Smooth muscle cell (in vitro differentiated cells): ENCODE data around the gene MVB12B. TPM values are rescaled to one million over a fixed set of nuclear protein-coding genes. Genes with fewer than 3 reads are reported as not detected.

Experiments used
- DNase-seq: peaks from one replicate; lab custom pipeline; 2025; ENCODE audit not compliant: unreplicated experiment; lab: John Stamatoyannopoulos, UW
- H2AFZ ChIP-seq: fragments of 200-600 bp; sonication (generic); 2 replicates; pipeline ENCODE4 v1.6.0; 2016; ENCODE audit warnings: antibody characterized with exemption, low read depth, mild to moderate bottlenecking
- H3F3A ChIP-seq: fragments of 200-600 bp; sonication (generic); 2 replicates; pipeline ENCODE4 v1.6.0; 2017; ENCODE audit warnings: antibody characterized with exemption, low read depth
- H3K27ac ChIP-seq: fragments of 200-600 bp; sonication (generic); 2 replicates; pipeline ENCODE4 v1.5.1; 2016; ENCODE audit warnings: low read depth, mild to moderate bottlenecking
- H3K27me3 ChIP-seq: fragments of 200-600 bp; sonication (generic); 2 replicates; pipeline ENCODE4 v1.6.1; 2016; ENCODE audit warnings: low read depth, mild to moderate bottlenecking
- H3K36me3 ChIP-seq: fragments of 200-600 bp; sonication (generic); 2 replicates; pipeline ENCODE4 v1.5.1; 2016; ENCODE audit warnings: low read depth
- H3K4me1 ChIP-seq: fragments of 200-600 bp; sonication (generic); 2 replicates; pipeline ENCODE4 v1.5.1; 2016; ENCODE audit warnings: low read depth
- H3K4me2 ChIP-seq: fragments of 200-600 bp; sonication (generic); 2 replicates; pipeline ENCODE4 v1.6.0; 2016; ENCODE audit warnings: mild to moderate bottlenecking
- H3K4me3 ChIP-seq: fragments of 200-600 bp; sonication (generic); 2 replicates; pipeline ENCODE4 v1.5.1; 2016; ENCODE audit warnings: mild to moderate bottlenecking
- H3K79me2 ChIP-seq: fragments of 200-600 bp; sonication (generic); 2 replicates; pipeline ENCODE4 v1.6.0; 2016; ENCODE audit warnings: low read depth, mild to moderate bottlenecking
- H3K9ac ChIP-seq: fragments of 200-600 bp; sonication (generic); 2 replicates; pipeline ENCODE4 v1.6.0; 2016; ENCODE audit warnings: low read depth
- H3K9me3 ChIP-seq: fragments of 200-600 bp; sonication (generic); replicated peaks from 2 replicates; pipeline ENCODE4 v1.5.1; 2016; ENCODE audit warnings: low read depth
- H4K20me1 ChIP-seq: fragments of 200-600 bp; sonication (generic); 2 replicates; pipeline ENCODE4 v1.6.0; 2016; ENCODE audit warnings: low read depth
- WGBS: methylation state at CpG from one replicate; pipeline ENCODE4 v1.1.7; 2016; ENCODE audit warnings: low lambda C conversion rate; 5-methylcytosine and 5-hydroxymethylcytosine counted together
- polyA plus RNA-seq: library from polyadenylated mRNA; unstranded; fragments of >200 nt; fragmentation: Nextera tagmentation; extraction: Ambion mirVana; gene quantifications from 2 replicates; pipeline ENCODE4 v1.2.1, GENCODE V29; 2016
- total RNA-seq: library from RNA; depleted of rRNA; stranded (reverse); fragments of >200 nt; gene quantifications from 2 replicates; pipeline ENCODE4 v1.2.3, GENCODE V29; 2014
- TF ChIP-seq, protein P1 (sequence below): fragments of 200-600 bp; sonication (generic); IDR thresholded peaks from 2 replicates; pipeline ENCODE4 v1.5.1; 2017; ENCODE audit warnings: borderline replicate concordance, mild to moderate bottlenecking, antibody characterized with exemption; ENCODE audit not compliant: insufficient read depth, poor library complexity, severe bottlenecking

Gene MVB12B
- total and polyA plus RNA-seq, 2 experiments from 2014 or later: 4.3 to 5.4 TPM

DNA sequence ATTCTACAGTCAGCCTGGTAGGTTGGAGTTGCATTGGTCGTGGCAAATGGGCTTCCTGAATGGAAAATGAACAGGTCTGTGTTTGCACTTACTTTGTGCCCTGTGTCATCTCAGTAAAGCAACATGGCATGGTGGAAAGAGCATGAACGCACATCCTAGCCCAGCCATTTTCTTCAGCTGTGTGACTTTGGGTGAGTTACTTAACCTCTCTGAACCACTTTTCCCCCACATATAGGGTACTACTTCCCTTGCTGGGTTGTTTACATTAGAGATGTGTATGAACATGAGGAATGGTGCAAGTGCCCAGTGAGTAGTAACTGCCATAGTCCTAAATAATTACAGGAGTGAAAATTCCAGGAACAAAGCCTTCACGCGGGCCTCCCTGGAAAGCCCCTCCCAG, 83.6 kb downstream of the MVB12B start:
- Histone ChIP-seq H3K4me3 (no peak overlapping the region), H3K27ac (no peak overlapping the region), H3K4me1 (no peaks in the 10 kb centered on the region), H3K79me2 (no peaks in the 10 kb centered on the region), H3K9ac (no peak overlapping the region), H4K20me1 (no peaks in the 10 kb centered on the region), H2AFZ (no peak overlapping the region), H3K9me3 (no peaks in the 10 kb centered on the region), H3K4me2 (no peak overlapping the region), H3K27me3 (no peaks in the 10 kb centered on the region), H3F3A (no peaks in the 10 kb centered on the region), H3K36me3 (no peaks in the 10 kb centered on the region)
- WGBS: 99% methylated on average over 4 of the region's 4 CpGs
- no peak for DNase-seq
- TF ChIP-seq, protein P1, sequence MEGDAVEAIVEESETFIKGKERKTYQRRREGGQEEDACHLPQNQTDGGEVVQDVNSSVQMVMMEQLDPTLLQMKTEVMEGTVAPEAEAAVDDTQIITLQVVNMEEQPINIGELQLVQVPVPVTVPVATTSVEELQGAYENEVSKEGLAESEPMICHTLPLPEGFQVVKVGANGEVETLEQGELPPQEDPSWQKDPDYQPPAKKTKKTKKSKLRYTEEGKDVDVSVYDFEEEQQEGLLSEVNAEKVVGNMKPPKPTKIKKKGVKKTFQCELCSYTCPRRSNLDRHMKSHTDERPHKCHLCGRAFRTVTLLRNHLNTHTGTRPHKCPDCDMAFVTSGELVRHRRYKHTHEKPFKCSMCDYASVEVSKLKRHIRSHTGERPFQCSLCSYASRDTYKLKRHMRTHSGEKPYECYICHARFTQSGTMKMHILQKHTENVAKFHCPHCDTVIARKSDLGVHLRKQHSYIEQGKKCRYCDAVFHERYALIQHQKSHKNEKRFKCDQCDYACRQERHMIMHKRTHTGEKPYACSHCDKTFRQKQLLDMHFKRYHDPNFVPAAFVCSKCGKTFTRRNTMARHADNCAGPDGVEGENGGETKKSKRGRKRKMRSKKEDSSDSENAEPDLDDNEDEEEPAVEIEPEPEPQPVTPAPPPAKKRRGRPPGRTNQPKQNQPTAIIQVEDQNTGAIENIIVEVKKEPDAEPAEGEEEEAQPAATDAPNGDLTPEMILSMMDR: no peak

DNA sequence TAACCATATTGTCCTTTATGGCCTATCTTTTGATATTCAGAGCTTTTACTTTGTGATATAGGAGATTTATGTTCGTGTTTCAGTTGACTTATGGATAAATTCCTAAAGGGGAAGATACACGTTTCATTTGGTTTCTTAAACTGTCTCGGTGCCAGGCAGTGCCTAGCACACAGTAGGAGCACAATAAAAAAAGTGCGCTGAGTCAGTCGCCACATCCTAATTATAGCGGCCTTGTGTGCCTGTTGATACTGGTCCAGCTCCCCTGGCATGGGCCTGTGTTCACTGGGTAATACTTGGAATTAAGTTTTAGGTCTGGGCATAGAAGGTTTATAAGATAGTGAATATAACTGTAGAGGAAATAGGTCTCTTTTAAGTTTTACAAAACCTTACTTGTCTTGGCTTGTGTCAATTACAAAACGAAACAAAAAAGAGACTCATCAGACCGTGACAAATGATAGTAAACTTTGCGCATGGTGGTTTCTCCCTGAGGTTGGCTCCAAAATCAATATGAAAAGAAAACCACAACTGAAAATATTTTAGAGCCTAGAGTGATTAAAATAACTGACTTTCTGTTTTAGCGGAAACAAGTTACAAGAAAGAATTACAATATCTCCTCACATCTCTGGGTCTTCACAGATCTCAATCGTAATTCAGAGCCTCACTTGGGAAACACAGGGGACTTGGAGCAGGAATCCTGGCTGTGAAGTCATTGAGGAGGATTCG, 84.8 kb downstream of the MVB12B start:
- Histone ChIP-seq H3K27me3 (no peaks in the 10 kb centered on the region), H3F3A (no peaks in the 10 kb centered on the region), H3K79me2 (no peaks in the 10 kb centered on the region), H3K4me2 (no peak overlapping the region), H3K27ac (no peak overlapping the region), H3K9me3 (no peaks in the 10 kb centered on the region), H3K4me3 (no peak overlapping the region), H3K9ac (no peak overlapping the region), H3K4me1 (no peaks in the 10 kb centered on the region), H3K36me3 (no peaks in the 10 kb centered on the region), H2AFZ (no peak overlapping the region), H4K20me1 (no peaks in the 10 kb centered on the region)
- TF ChIP-seq, protein P1: no peak
- 97% methylated on average over 12 of the region's 12 CpGs for WGBS
- DNase-seq: no peak

DNA sequence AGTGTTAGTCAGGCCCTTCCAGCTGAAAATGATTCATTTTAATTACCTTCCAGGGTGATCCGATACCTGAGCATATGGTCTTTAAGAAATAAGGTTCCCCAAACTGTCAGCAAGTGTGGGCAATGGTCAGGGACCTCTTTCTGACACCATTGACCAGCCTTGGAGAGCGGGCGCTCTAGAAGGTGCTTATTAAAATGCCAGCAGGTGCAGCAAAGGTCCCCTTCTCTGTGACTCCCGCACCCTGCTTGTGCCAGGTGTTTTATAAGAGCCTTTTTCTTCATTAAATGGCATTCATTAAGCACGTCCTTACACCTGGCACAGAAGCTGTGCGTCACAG, 85.3 kb downstream of the MVB12B start:
- Histone ChIP-seq H3K4me2 (no peak overlapping the region), H3K79me2 (no peaks in the 10 kb centered on the region), H2AFZ (no peak overlapping the region), H3K4me3 (no peak overlapping the region), H3K9me3 (no peaks in the 10 kb centered on the region), H3K9ac (no peak overlapping the region), H3K27me3 (no peaks in the 10 kb centered on the region), H4K20me1 (no peaks in the 10 kb centered on the region), H3K27ac (no peak overlapping the region), H3K36me3 (no peaks in the 10 kb centered on the region), H3K4me1 (no peaks in the 10 kb centered on the region), H3F3A (no peaks in the 10 kb centered on the region)
- DNase-seq: no peak
- WGBS: 93% methylated on average over 6 of the region's 6 CpGs
- TF ChIP-seq, protein P1: no peak

DNA sequence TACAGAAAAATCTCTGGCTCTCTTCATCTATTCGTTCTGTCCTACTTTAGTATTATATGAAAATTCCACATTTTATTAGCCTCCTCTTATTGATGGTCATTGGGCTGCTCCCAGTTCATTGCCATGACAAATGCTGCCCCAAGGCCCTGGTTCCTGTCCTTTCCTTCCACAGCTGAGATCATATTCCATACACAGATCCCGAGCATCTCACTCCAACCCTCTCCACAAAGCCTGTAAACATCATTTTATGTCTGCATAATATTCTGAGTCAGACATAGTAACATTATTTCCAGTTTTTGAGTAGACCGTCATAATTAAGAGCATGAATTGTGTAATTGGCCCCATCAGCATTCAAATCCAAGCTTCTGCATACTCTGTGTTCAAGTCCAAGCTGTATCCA, 86.3 kb downstream of the MVB12B start:
- 94% methylated on average over 3 of the region's 3 CpGs for WGBS
- TF ChIP-seq, protein P1: no peak

More for the DNA sequence above, 86.3 kb downstream of the MVB12B start:
- no peak overlapping the region for H3K27ac ChIP-seq
- H3F3A ChIP-seq: no peaks in the 10 kb centered on the region
- H3K9ac ChIP-seq: no peak overlapping the region
- H3K27me3 ChIP-seq: no peaks in the 10 kb centered on the region
- no peaks in the 10 kb centered on the region for H3K36me3 ChIP-seq
- H3K4me3 ChIP-seq: no peak overlapping the region
- H3K9me3 ChIP-seq: no peaks in the 10 kb centered on the region
- no peaks in the 10 kb centered on the region for H3K79me2 ChIP-seq
- DNase-seq: no peak
- no peak overlapping the region for H3K4me2 ChIP-seq
- H3K4me1 ChIP-seq: no peaks in the 10 kb centered on the region
- no peak overlapping the region for H2AFZ ChIP-seq
- no peaks in the 10 kb centered on the region for H4K20me1 ChIP-seq
